ENCODE measurements around the gene S100A7A.

- TF ChIP-seq POLR2A (IDR thresholded peaks at IDR 0.05) (no peak), CTCF (IDR thresholded peaks at IDR 0.05) (no peak)
Observed at GRCh38 chr1:153420306-153420705, 4.0 kb downstream of the S100A7A start.

Data from ovary (tissue), 3 donors.